GM19239 (cell line): ENCODE results near the gene GDF11.
A peak's percentile ranks its signal among the peaks of the same experiment; 100 is the strongest.

Experiments
- DNase-seq: peaks from one replicate; pipeline ENCODE4 v3.0.0; 2011; ENCODE audit warnings: low spot score; ENCODE audit not compliant: insufficient read length
- FAIRE-seq: peaks from 2 replicates; lab custom pipeline; 2011; peaks lifted over from hg19 to GRCh38; lab: Jason Lieb, UNC

GDF11 gene

GRCh38 chr12:55721601-55722213, 21.2 kb upstream of the GDF11 start:
- no peak for FAIRE-seq

GRCh38 chr12:55722948-55723347, 20.0 kb upstream of the GDF11 start:
- no peak for FAIRE-seq

More at GRCh38 chr12:55721601-55722213, 21.2 kb upstream of the GDF11 start:
- no peak for DNase-seq

GRCh38 chr12:55723516-55724225, 19.3 kb upstream of the GDF11 start:
- DNase-seq (no peak), FAIRE-seq (no peak)

More at GRCh38 chr12:55722948-55723347, 20.0 kb upstream of the GDF11 start:
- no peak for DNase-seq

- DNase-seq (no peak), FAIRE-seq (peak; percentile 35)
Observed at GRCh38 chr12:55724226-55724939, 18.5 kb upstream of the GDF11 start.

- DNase-seq (no peak), FAIRE-seq (no peak)
Observed at GRCh38 chr12:55724940-55725309, 18.0 kb upstream of the GDF11 start.

- DNase-seq: no peak
- FAIRE-seq: no peak
Observed at GRCh38 chr12:55725556-55725955, 17.4 kb upstream of the GDF11 start.

GRCh38 chr12:55726971-55727370, 16.0 kb upstream of the GDF11 start:
- DNase-seq (no peak), FAIRE-seq (no peak)

- no peak for FAIRE-seq
- no peak for DNase-seq
Observed at GRCh38 chr12:55727643-55728185, 15.2 kb upstream of the GDF11 start.

GRCh38 chr12:55728186-55728938, 14.6 kb upstream of the GDF11 start:
- no peak for FAIRE-seq
- no peak for DNase-seq

GRCh38 chr12:55728939-55729818, 13.7 kb upstream of the GDF11 start, which contains the start of gene CD63:
TSS of gene CD63 (minus strand) at chr12:55729009. CDS start at chr12:55728341, 668 bp downstream.
- DNase-seq (peak; percentile 85), FAIRE-seq (peak; percentile 84)

- DNase-seq (peak; percentile 47), FAIRE-seq (no peak)
Observed at GRCh38 chr12:55729819-55730818, 12.8 kb upstream of the GDF11 start.

- no peak for FAIRE-seq
Observed at GRCh38 chr12:55732288-55732687, 10.6 kb upstream of the GDF11 start.

GRCh38 chr12:55733021-55733555, 9.8 kb upstream of the GDF11 start:
- FAIRE-seq (no peak), DNase-seq (no peak)

More at GRCh38 chr12:55732288-55732687, 10.6 kb upstream of the GDF11 start:
- no peak for DNase-seq

- FAIRE-seq (no peak), DNase-seq (no peak)
Observed at GRCh38 chr12:55733858-55734257, 9.1 kb upstream of the GDF11 start.

GRCh38 chr12:55734595-55734994, 8.3 kb upstream of the GDF11 start:
- DNase-seq (no peak), FAIRE-seq (no peak)

GRCh38 chr12:55736076-55736475, 6.8 kb upstream of the GDF11 start:
- no peak for DNase-seq
- FAIRE-seq: no peak

GRCh38 chr12:55736780-55737580, 5.9 kb upstream of the GDF11 start:
- FAIRE-seq: peak; percentile 31
- no peak for DNase-seq
